Ishikawa (cell line): Measurements from ENCODE around the gene PPP1CB.

ENCODE experiments used
- CEBPB ChIP-seq: IDR thresholded peaks from 2 replicates; pipeline ENCODE4 v1.6.1; 2012
- CREB1 ChIP-seq: IDR thresholded peaks from 2 replicates; pipeline ENCODE4 v1.6.1; 2012; ENCODE audit warnings: low read depth
- EGR1 ChIP-seq: IDR thresholded peaks from 2 replicates; pipeline ENCODE4 v1.6.1; 2012
- EP300 ChIP-seq: IDR thresholded peaks from 2 replicates; pipeline ENCODE4 v1.6.1; 2012; ENCODE audit warnings: borderline replicate concordance
- FOXM1 ChIP-seq: IDR thresholded peaks from 2 replicates; pipeline ENCODE4 v1.6.1; 2012; ENCODE audit warnings: low read depth, borderline replicate concordance
- NFIC ChIP-seq: IDR thresholded peaks from 2 replicates; pipeline ENCODE4 v1.6.1; 2012
- RAD21 ChIP-seq: IDR thresholded peaks from 2 replicates; pipeline ENCODE4 v1.6.1; 2012; ENCODE audit warnings: low read depth
- TAF1 ChIP-seq: IDR thresholded peaks from 2 replicates; pipeline ENCODE4 v1.6.1; 2012; ENCODE audit warnings: low read depth, mild to moderate bottlenecking
- TCF12 ChIP-seq: IDR thresholded peaks from 2 replicates; pipeline ENCODE4 v1.6.1; 2012; ENCODE audit warnings: low read depth
- TEAD4 ChIP-seq: IDR thresholded peaks from 2 replicates; pipeline ENCODE4 v1.6.1; 2012
- YY1 ChIP-seq: IDR thresholded peaks from 2 replicates; pipeline ENCODE4 v1.6.1; 2012; ENCODE audit warnings: low read depth
- ZBTB7A ChIP-seq: IDR thresholded peaks from 2 replicates; pipeline ENCODE4 v1.6.1; 2012; ENCODE audit warnings: low read depth
- TF ChIP-seq, protein P1 (sequence below): IDR thresholded peaks from 2 replicates; pipeline ENCODE4 v1.6.1; 2012
- TF ChIP-seq, protein P2 (sequence below): IDR thresholded peaks from 2 replicates; pipeline ENCODE4 v1.6.1; 2012
- TF ChIP-seq, protein P3 (sequence below): IDR thresholded peaks from 2 replicates; pipeline ENCODE4 v1.6.1; 2012; ENCODE audit warnings: low read depth, mild to moderate bottlenecking

The PPP1CB gene

DNA sequence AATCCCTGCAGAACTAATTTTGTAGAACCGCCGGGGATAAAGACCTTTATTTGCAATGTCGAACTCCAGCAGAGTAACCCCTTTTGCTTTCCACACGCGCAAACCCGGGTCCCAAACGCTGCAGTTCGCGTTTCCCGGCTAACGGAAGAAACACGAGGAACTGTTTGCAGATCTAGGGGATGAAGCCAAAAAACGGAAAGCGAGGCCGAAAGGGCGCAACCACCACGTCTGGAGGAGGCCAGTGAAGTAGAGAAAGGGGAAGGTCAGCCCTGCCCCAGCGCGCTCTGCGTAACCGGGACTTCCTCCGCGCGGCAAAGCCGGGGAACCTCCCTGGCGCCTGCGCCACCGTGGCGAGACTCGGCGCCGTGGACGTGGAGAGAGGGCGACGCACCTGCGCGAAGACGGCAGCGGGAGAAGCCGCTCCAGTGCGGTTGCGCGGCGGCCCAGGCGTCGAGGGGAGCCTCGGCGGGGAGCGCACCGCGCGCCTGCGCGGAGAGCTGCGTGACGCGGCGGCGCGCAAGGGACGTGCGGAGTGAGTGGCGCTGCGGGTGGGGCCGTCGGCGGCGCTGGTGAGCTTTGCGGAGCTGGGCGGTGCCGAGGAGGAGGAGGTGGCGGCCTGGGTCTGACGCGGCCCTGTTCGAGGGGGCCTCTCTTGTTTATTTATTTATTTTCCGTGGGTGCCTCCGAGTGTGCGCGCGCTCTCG is at the start of gene PPP1CB:
TSS of gene PPP1CB (plus strand) at position 579 of the 704 bp plus-strand sequence. CDS start 295 bp downstream, outside the sequence.
- TF ChIP-seq TCF12 (no peak; the same call in 1 of the 2 replicates), TAF1 (peak; percentile 80), CEBPB (0 out of 2 replicates have a peak, but pooled peaks have one; percentile 0), RAD21 (peak; percentile 17; the same call in 1 of the 2 replicates), FOXM1 (no peak)
- TF ChIP-seq, protein P1, sequence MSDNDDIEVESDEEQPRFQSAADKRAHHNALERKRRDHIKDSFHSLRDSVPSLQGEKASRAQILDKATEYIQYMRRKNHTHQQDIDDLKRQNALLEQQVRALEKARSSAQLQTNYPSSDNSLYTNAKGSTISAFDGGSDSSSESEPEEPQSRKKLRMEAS, result peak; percentile 87

DNA sequence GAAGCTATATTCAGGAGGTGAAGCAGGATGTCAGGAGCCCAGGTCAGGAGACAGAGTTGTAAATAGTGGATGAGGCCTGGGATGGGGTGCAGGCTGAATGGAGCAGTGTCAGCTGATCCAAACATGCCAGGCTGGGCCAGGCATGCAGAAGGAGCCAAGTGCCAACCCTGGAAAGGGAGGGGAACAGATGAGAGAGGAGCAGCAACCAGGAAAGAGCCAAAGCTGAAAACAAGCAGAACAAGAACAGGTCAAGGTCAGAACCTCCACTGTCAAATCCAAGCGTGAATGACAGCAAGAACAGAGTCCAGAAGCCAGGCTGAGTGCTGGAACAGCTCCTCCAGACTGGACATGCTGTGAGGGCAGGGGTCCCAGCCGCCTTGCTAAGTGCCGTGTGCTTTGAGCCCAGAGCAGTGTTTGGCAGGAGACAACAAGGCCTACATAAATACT is 49.2 kb upstream of the PPP1CB start:
- TF ChIP-seq TCF12 (no peak), EGR1 (no peak), FOXM1 (no peak), RAD21 (no peak), EP300 (no peak), TAF1 (no peak), NFIC (no peak), TEAD4 (no peak)
- TF ChIP-seq, protein P2, sequence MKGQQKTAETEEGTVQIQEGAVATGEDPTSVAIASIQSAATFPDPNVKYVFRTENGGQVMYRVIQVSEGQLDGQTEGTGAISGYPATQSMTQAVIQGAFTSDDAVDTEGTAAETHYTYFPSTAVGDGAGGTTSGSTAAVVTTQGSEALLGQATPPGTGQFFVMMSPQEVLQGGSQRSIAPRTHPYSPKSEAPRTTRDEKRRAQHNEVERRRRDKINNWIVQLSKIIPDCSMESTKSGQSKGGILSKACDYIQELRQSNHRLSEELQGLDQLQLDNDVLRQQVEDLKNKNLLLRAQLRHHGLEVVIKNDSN, result no peak

DNA sequence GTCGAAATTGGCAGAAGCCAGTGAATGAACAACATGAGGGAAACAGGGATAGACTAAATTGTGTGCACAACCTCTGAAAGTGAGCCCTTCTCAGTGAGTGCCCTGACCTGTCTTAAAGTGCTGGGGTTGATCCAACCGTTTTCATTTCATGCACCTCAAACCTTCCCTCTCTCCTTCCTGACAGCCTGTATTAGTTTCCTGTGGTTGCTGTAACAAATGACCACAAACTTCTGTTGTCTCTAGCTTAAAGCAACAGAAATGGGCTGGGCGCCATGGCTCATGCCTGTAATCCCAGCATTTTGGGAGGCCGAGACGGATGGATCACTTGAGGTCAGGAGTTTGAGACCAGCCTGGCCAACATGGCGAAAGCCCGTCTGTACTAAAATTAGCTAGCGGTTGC is 48.8 kb upstream of the PPP1CB start:
- TF ChIP-seq NFIC (no peak), EGR1 (no peak), FOXM1 (no peak), TCF12 (no peak), RAD21 (no peak), CREB1 (no peak), ZBTB7A (no peak), EP300 (no peak), CEBPB (no peak), TEAD4 (no peak), TAF1 (no peak), YY1 (no peak)
- TF ChIP-seq, protein P1, result no peak
- TF ChIP-seq, protein P3, sequence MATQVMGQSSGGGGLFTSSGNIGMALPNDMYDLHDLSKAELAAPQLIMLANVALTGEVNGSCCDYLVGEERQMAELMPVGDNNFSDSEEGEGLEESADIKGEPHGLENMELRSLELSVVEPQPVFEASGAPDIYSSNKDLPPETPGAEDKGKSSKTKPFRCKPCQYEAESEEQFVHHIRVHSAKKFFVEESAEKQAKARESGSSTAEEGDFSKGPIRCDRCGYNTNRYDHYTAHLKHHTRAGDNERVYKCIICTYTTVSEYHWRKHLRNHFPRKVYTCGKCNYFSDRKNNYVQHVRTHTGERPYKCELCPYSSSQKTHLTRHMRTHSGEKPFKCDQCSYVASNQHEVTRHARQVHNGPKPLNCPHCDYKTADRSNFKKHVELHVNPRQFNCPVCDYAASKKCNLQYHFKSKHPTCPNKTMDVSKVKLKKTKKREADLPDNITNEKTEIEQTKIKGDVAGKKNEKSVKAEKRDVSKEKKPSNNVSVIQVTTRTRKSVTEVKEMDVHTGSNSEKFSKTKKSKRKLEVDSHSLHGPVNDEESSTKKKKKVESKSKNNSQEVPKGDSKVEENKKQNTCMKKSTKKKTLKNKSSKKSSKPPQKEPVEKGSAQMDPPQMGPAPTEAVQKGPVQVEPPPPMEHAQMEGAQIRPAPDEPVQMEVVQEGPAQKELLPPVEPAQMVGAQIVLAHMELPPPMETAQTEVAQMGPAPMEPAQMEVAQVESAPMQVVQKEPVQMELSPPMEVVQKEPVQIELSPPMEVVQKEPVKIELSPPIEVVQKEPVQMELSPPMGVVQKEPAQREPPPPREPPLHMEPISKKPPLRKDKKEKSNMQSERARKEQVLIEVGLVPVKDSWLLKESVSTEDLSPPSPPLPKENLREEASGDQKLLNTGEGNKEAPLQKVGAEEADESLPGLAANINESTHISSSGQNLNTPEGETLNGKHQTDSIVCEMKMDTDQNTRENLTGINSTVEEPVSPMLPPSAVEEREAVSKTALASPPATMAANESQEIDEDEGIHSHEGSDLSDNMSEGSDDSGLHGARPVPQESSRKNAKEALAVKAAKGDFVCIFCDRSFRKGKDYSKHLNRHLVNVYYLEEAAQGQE, result no peak
- TF ChIP-seq, protein P2, result no peak

DNA sequence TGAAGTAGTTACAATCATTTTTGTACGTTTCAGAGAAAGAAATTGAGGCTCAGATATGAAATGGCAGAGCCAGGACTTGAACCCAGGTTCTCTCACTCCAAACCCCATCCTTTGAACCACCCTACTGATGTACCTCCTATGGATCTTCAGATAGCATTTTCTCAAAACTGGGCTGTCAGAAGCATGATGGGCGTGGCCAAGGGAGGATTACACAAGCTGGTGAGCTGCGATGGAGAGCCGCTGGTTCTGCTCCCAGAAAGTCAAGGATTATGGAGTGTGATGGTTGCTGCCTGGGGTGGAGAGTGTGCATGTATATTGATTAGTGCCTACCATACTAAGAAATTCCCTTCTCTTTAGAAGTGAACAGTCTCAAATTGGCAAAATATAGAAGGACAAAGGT is 47.0 kb upstream of the PPP1CB start:
- TF ChIP-seq TAF1 (no peak), YY1 (no peak), EP300 (no peak), TEAD4 (no peak)
- TF ChIP-seq, protein P2, result no peak

DNA sequence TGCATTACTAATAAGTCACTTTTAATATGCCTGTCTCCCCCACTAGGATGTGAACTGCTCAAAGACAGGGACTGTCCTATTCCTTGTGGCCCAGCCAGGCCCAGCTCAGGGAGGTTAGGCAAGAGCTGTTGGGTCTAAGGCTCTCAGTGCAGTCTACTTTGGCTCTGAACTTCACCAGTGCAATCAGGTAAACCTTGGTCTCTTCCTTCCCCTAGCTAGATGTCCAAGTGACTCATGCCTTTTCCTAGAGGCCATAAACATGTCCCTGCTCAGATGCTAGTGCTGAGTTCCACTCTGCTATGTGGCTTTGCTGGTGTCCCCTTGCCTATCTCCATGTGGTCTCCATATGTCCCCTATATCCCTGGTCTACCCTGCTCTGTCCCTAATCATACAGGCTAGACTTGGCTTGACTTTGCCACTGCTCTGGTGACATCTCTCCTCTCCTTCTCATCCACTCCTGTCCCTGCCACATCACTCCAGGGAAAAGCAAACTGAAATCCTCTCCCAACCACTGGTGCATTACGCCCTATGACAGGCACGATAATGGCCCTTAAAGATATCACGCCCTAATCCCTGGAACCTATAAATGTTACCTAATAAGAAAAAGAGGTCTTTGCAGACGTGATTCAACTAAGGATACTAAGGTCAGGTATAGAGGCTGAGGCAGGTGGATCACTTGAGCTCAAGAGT is 45.7 kb upstream of the PPP1CB start:
- TF ChIP-seq TEAD4 (no peak), EP300 (no peak), NFIC (no peak), CEBPB (no peak), ZBTB7A (no peak), TAF1 (no peak), TCF12 (no peak), RAD21 (no peak), FOXM1 (no peak), CREB1 (no peak), YY1 (no peak), EGR1 (no peak)
- TF ChIP-seq, protein P2, result no peak
- TF ChIP-seq, protein P1, result no peak
- TF ChIP-seq, protein P3, result no peak
